H7 (cell line): Measurements from ENCODE around the gene LINS1. TPM values are rescaled to one million over a fixed set of nuclear protein-coding genes. Genes with fewer than 3 reads are reported as not detected.
A peak's percentile ranks its signal among the peaks of the same experiment; 100 is the strongest.

Source experiments
- DNase-seq: peaks from one replicate; pipeline ENCODE4 v3.0.0; 2012
- H3K27me3 ChIP-seq: 2 replicates; pipeline ENCODE4 v1.6.0; 2011; ENCODE audit warnings: mild to moderate bottlenecking, low read length; ENCODE audit not compliant: control insufficient read depth, insufficient read depth
- H3K36me3 ChIP-seq: replicated peaks from 2 replicates; pipeline ENCODE4 v1.5.1; 2011; ENCODE audit warnings: low read length; ENCODE audit not compliant: control insufficient read depth, insufficient read depth
- H3K4me3 ChIP-seq: 2 replicates; pipeline ENCODE4 v1.5.1; 2011; ENCODE audit warnings: low read depth, mild to moderate bottlenecking, control low read depth, low read length, moderate library complexity; ENCODE audit not compliant: insufficient read depth
- total RNA-seq: library from RNA; depleted of rRNA; stranded (reverse); fragments of >200 nt; shearing (Covaris generic); gene quantifications from 2 replicates; pipeline ENCODE4 v1.2.3, GENCODE V29; 2014

LINS1 gene
- total RNA-seq, 1 experiment from 2014 or later: 9.5 TPM

GRCh38 chr15:100553468-100553867, 48.5 kb downstream of the LINS1 start:
- Histone ChIP-seq H3K36me3 (no peaks in the 10 kb centered on the region), H3K27me3 (no peaks in the 10 kb centered on the region), H3K4me3 (no peak overlapping the region)
- no peak for DNase-seq

GRCh38 chr15:100547961-100548360, 54.0 kb downstream of the LINS1 start:
- no peak for DNase-seq
- H3K36me3 ChIP-seq: no peaks in the 10 kb centered on the region
- no peak overlapping the region for H3K4me3 ChIP-seq
- H3K27me3 ChIP-seq: no peaks in the 10 kb centered on the region

GRCh38 chr15:100544946-100545345, 57.0 kb downstream of the LINS1 start:
- DNase-seq: no peak
- Histone ChIP-seq H3K36me3 (no peaks in the 10 kb centered on the region), H3K4me3 (no peak overlapping the region), H3K27me3 (no peaks in the 10 kb centered on the region)

GRCh38 chr15:100544338-100544841, 57.6 kb downstream of the LINS1 start:
- peak; percentile 41 for DNase-seq

GRCh38 chr15:100542290-100542689, 59.7 kb downstream of the LINS1 start:
- no peaks in the 10 kb centered on the region for H3K27me3 ChIP-seq
- no peak for DNase-seq
- H3K4me3 ChIP-seq: no peak overlapping the region
- H3K36me3 ChIP-seq: no peaks in the 10 kb centered on the region

More at GRCh38 chr15:100544338-100544841, 57.6 kb downstream of the LINS1 start:
- Histone ChIP-seq H3K36me3 (no peaks in the 10 kb centered on the region), H3K4me3 (no peak overlapping the region), H3K27me3 (no peaks in the 10 kb centered on the region)

- no peak overlapping the region for H3K4me3 ChIP-seq
- H3K27me3 ChIP-seq: no peaks in the 10 kb centered on the region
- no peaks in the 10 kb centered on the region for H3K36me3 ChIP-seq
- no peak for DNase-seq
Observed at GRCh38 chr15:100537331-100537730, 64.7 kb downstream of the LINS1 start.

- Histone ChIP-seq H3K36me3 (no peaks in the 10 kb centered on the region), H3K27me3 (no peaks in the 10 kb centered on the region), H3K4me3 (no peak overlapping the region)
- no peak for DNase-seq
Observed at GRCh38 chr15:100536733-100537132, 65.3 kb downstream of the LINS1 start.

GRCh38 chr15:100533886-100534285, 68.1 kb downstream of the LINS1 start:
- Histone ChIP-seq H3K36me3 (no peaks in the 10 kb centered on the region), H3K27me3 (no peaks in the 10 kb centered on the region), H3K4me3 (no peak overlapping the region)
- DNase-seq: no peak

GRCh38 chr15:100531823-100532327, 70.1 kb downstream of the LINS1 start:
- Histone ChIP-seq H3K36me3 (no peaks in the 10 kb centered on the region), H3K27me3 (no peaks in the 10 kb centered on the region)
- no peak for DNase-seq

GRCh38 chr15:100531204-100531603, 70.8 kb downstream of the LINS1 start:
- Histone ChIP-seq H3K27me3 (no peaks in the 10 kb centered on the region), H3K36me3 (no peaks in the 10 kb centered on the region), H3K4me3 (no peak overlapping the region)
- no peak for DNase-seq

More at GRCh38 chr15:100531823-100532327, 70.1 kb downstream of the LINS1 start:
- H3K4me3 ChIP-seq: no peak overlapping the region

GRCh38 chr15:100529556-100529955, 72.4 kb downstream of the LINS1 start:
- DNase-seq: no peak
- H3K36me3 ChIP-seq: no peaks in the 10 kb centered on the region
- H3K4me3 ChIP-seq: no peak overlapping the region
- no peaks in the 10 kb centered on the region for H3K27me3 ChIP-seq

GRCh38 chr15:100528833-100529428, 73.1 kb downstream of the LINS1 start, which contains the start of gene CERS3:
CERS3 (minus strand) TSS chr15:100528950; CDS start chr15:100501849, 27,101 bp downstream.
- Histone ChIP-seq H3K27me3 (no peaks in the 10 kb centered on the region), H3K4me3 (no peak within 1 kb of the TSS), H3K36me3 (no peaks in the 10 kb centered on the region)
- DNase-seq: no peak

- DNase-seq: no peak
- Histone ChIP-seq H3K4me3 (no peak overlapping the region), H3K36me3 (no peaks in the 10 kb centered on the region), H3K27me3 (no peaks in the 10 kb centered on the region)
Observed at GRCh38 chr15:100526027-100526481, 75.9 kb downstream of the LINS1 start.

- DNase-seq: no peak
- Histone ChIP-seq H3K4me3 (no peak overlapping the region), H3K27me3 (no peaks in the 10 kb centered on the region), H3K36me3 (no peaks in the 10 kb centered on the region)
Observed at GRCh38 chr15:100525436-100525835, 76.5 kb downstream of the LINS1 start.

- no peaks in the 10 kb centered on the region for H3K27me3 ChIP-seq
- no peak for DNase-seq
- no peaks in the 10 kb centered on the region for H3K36me3 ChIP-seq
- H3K4me3 ChIP-seq: no peak overlapping the region
Observed at GRCh38 chr15:100524326-100524725, 77.7 kb downstream of the LINS1 start.
